ENCODE data around the gene TMED6. TPM values are rescaled to one million over a fixed set of nuclear protein-coding genes. Genes with fewer than 3 reads are reported as not detected.

Gene TMED6
- total and polyA plus RNA-seq, 2 donors (not counting 3 experiments of a cell fraction or from before 2014, with no cell fraction given), result 1.2 TPM; not detected in 1

DNA sequence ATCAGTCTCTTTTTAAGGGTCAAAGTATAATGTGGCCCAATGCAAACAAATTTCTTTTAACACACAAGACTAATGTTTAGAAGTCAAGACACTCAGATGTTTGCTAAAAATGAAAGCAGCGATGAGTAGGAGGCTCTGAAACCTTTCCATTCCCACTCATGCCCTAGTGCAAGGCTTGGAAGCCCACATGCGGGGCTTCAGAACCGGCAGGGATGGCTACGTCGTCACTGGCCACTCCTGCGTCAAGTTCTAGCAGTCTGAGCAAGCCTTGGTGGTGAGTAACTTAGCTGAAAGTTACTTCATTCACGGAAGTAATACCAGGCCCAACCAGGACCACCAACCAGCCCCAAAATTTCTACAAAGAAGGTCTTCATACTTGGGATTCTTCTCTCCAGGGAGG lies 14.8 kb upstream of the TMED6 start:
- Histone ChIP-seq H3K9me1 (replicated peaks; ENCODE audit: control insufficient read depth, extremely low read depth, insufficient read depth, low read length) (no peaks in the 10 kb centered on the region), H3K27me3 (ENCODE audit: control insufficient read depth in 2 of 2, insufficient read depth in 2 of 2, low read length in 2 of 2) (no peaks in the 10 kb centered on the region), H4K20me1 (replicated peaks; ENCODE audit: control insufficient read depth, extremely low read depth, insufficient read depth, low read length) (no peaks in the 10 kb centered on the region), H2AFZ (ENCODE audit: low read depth, low read length) (no peak overlapping the region), H3K36me3 (ENCODE audit: control insufficient read depth in 2 of 2, extremely low read depth in 1 of 2, insufficient read depth in 2 of 2, low read length in 2 of 2) (peaks cover 20 to 21% of the 10 kb centered on the region in 2 experiments), H3K9ac (replicated peaks; ENCODE audit: extremely low read depth, insufficient read depth, low read length) (no peak overlapping the region), H3K79me2 (ENCODE audit: control insufficient read depth, insufficient read depth, low read length) (peaks cover 2% of the 10 kb centered on the region), H3K27ac (ENCODE audit: insufficient read depth, low read depth, low read length) (no peak overlapping the region), H3K4me1 (ENCODE audit: control insufficient read depth, extremely low read depth, insufficient read depth, low read length) (peaks cover 10% of the 10 kb centered on the region), H3K4me2 (ENCODE audit: insufficient read depth, low read length) (no peak overlapping the region), H3K9me3 (replicated peaks; ENCODE audit: control insufficient read depth, insufficient read depth, low read length) (no peaks in the 10 kb centered on the region), H3K4me3 (replicated peaks in 1 of 3; ENCODE audit: insufficient read depth in 1 of 3, low read depth in 1 of 3, low read length in 3 of 3) (no peak overlapping the region)
- no TSS peak for BruUV-seq (replicated peaks)
- dilution Hi-C loops (cut with MboI; ENCODE audit: extremely low pct_ligation_motif_present, low sequenced_read_pairs), result no loop called here
- POLR2A ChIA-PET, result no interaction called here
- CTCF ChIA-PET, result no interaction called here
- DNase-seq (ENCODE audit: low read depth, low spot score) (no peak), FAIRE-seq (no peak)
- intact Hi-C loops (cut with micrococcal nuclease), result no loop called here
- TF ChIP-seq MYC (IDR thresholded peaks at IDR 0.05; ENCODE audit: low read depth, low read length), result no peak
- TF ChIP-seq POLR2AphosphoS5 (IDR thresholded peaks at IDR 0.05; ENCODE audit: insufficient read depth, low read depth, low read length), result no peak
- TF ChIP-seq, protein P1, sequence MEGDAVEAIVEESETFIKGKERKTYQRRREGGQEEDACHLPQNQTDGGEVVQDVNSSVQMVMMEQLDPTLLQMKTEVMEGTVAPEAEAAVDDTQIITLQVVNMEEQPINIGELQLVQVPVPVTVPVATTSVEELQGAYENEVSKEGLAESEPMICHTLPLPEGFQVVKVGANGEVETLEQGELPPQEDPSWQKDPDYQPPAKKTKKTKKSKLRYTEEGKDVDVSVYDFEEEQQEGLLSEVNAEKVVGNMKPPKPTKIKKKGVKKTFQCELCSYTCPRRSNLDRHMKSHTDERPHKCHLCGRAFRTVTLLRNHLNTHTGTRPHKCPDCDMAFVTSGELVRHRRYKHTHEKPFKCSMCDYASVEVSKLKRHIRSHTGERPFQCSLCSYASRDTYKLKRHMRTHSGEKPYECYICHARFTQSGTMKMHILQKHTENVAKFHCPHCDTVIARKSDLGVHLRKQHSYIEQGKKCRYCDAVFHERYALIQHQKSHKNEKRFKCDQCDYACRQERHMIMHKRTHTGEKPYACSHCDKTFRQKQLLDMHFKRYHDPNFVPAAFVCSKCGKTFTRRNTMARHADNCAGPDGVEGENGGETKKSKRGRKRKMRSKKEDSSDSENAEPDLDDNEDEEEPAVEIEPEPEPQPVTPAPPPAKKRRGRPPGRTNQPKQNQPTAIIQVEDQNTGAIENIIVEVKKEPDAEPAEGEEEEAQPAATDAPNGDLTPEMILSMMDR (IDR thresholded peaks at IDR 0.05; ENCODE audit: extremely low read depth in 1 of 2, insufficient read depth in 1 of 2, low read depth in 1 of 2, low read length in 2 of 2), result no peak
- TF ChIP-seq POLR2A (IDR thresholded peaks at IDR 0.05; ENCODE audit: low read depth, low read length), result no peak
- no peak for TF ChIP-seq EZH2 (IDR thresholded peaks at IDR 0.05; ENCODE audit: borderline replicate concordance, low read depth, low read length, severe bottlenecking)
- no peak for TF ChIP-seq JUN (IDR thresholded peaks at IDR 0.05; ENCODE audit: borderline replicate concordance, insufficient read depth, insufficient read length, low read depth)

DNA sequence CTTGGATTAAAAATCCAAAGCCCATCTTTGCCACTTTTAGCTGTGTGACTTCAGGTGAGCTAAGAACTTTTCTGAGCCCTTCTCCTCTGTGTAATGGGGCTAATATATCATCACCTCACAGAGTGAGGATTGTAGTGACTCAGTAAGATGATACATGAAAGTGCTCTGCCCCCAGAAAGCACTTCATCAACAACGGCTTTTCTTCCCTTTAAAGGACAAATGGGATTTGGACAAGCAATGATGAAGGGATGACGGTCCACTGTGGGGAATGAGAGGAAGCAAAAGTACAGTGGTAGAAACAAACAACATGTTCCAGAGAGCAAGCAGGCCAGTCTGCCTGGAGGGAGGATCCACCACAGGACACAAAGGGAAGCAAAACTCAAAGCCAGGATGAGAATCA lies 14.3 kb upstream of the TMED6 start:
- BruUV-seq (replicated peaks), result no TSS peak
- intact Hi-C loops (cut with micrococcal nuclease), result no loop called here
- no peak for DNase-seq (ENCODE audit: low read depth, low spot score)

More for the DNA sequence above, 14.3 kb upstream of the TMED6 start:
- POLR2A ChIA-PET, result no interaction called here
- H3K9me1 ChIP-seq (replicated peaks; ENCODE audit: control insufficient read depth, extremely low read depth, insufficient read depth, low read length), result no peaks in the 10 kb centered on the region
- H3K27me3 ChIP-seq (ENCODE audit: control insufficient read depth in 2 of 2, insufficient read depth in 2 of 2, low read length in 2 of 2), result no peaks in the 10 kb centered on the region
- no peaks in the 10 kb centered on the region for H4K20me1 ChIP-seq (replicated peaks; ENCODE audit: control insufficient read depth, extremely low read depth, insufficient read depth, low read length)
- peaks cover 10% of the 10 kb centered on the region for H3K4me1 ChIP-seq (ENCODE audit: control insufficient read depth, extremely low read depth, insufficient read depth, low read length)
- no peak overlapping the region for H3K4me2 ChIP-seq (ENCODE audit: insufficient read depth, low read length)
- H3K79me2 ChIP-seq (ENCODE audit: control insufficient read depth, insufficient read depth, low read length), result peaks cover 2% of the 10 kb centered on the region
- CTCF ChIA-PET, result no interaction called here
- H3K9ac ChIP-seq (replicated peaks; ENCODE audit: extremely low read depth, insufficient read depth, low read length), result no peak overlapping the region
- H3K9me3 ChIP-seq (replicated peaks; ENCODE audit: control insufficient read depth, insufficient read depth, low read length), result no peaks in the 10 kb centered on the region
- FAIRE-seq, result no peak
- no peak for TF ChIP-seq EZH2 (IDR thresholded peaks at IDR 0.05; ENCODE audit: borderline replicate concordance, low read depth, low read length, severe bottlenecking)
- TF ChIP-seq POLR2AphosphoS5 (IDR thresholded peaks at IDR 0.05; ENCODE audit: insufficient read depth, low read depth, low read length), result no peak
- TF ChIP-seq GATA2 (IDR thresholded peaks at IDR 0.05; ENCODE audit: insufficient read depth, insufficient read length, low read depth, low read length), result no peak
- no peak overlapping the region for H3K27ac ChIP-seq (ENCODE audit: insufficient read depth, low read depth, low read length)
- peaks cover 20 to 21% of the 10 kb centered on the region in 2 experiments for H3K36me3 ChIP-seq (ENCODE audit: control insufficient read depth in 2 of 2, extremely low read depth in 1 of 2, insufficient read depth in 2 of 2, low read length in 2 of 2)
- dilution Hi-C loops (cut with MboI; ENCODE audit: extremely low pct_ligation_motif_present, low sequenced_read_pairs), result no loop called here
- no peak overlapping the region for H3K4me3 ChIP-seq (replicated peaks in 1 of 3; ENCODE audit: insufficient read depth in 1 of 3, low read depth in 1 of 3, low read length in 3 of 3)
- no peak overlapping the region for H2AFZ ChIP-seq (ENCODE audit: low read depth, low read length)

All from endothelial cell of umbilical vein (primary cell).